ENCODE results near the gene FASLG.

Gene FASLG

GRCh38 chr1:172647110-172647564 is 11.8 kb upstream of the FASLG start:
- no peak for DNase-seq

GRCh38 chr1:172647987-172648386 is 10.9 kb upstream of the FASLG start:
- no peak for DNase-seq

- no peak for DNase-seq
These were observed 8.3 kb upstream of the FASLG start for GRCh38 chr1:172650474-172651193.

- DNase-seq = no peak
These were observed 5.7 kb upstream of the FASLG start for GRCh38 chr1:172653015-172653709.

GRCh38 chr1:172654535-172654934 is 4.4 kb upstream of the FASLG start:
- no peak for DNase-seq

GRCh38 chr1:172656576-172656975 is 2.3 kb upstream of the FASLG start:
- no peak for DNase-seq

- DNase-seq = no peak
These were observed 1.3 kb upstream of the FASLG start for GRCh38 chr1:172657586-172657985.

GRCh38 chr1:172661107-172661506 is 2.2 kb downstream of the FASLG start:
- no peak for DNase-seq

GRCh38 chr1:172662464-172663109 is 3.7 kb downstream of the FASLG start:
- DNase-seq = no peak

- no peak for DNase-seq
These were observed 4.8 kb downstream of the FASLG start for GRCh38 chr1:172663732-172664131.

GRCh38 chr1:172668097-172668496 is 9.2 kb downstream of the FASLG start:
- DNase-seq = no peak

- DNase-seq = no peak
These were observed 10.1 kb downstream of the FASLG start for GRCh38 chr1:172669011-172669410.

GRCh38 chr1:172670316-172670715 is 11.4 kb downstream of the FASLG start:
- DNase-seq = no peak

- no peak for DNase-seq
These were observed 11.9 kb downstream of the FASLG start for GRCh38 chr1:172670791-172671190.

- DNase-seq = no peak
These were observed 12.7 kb downstream of the FASLG start for GRCh38 chr1:172671591-172671990.

- no peak for DNase-seq
These were observed 13.8 kb downstream of the FASLG start for GRCh38 chr1:172672720-172673119.

- no peak for DNase-seq
These were observed 14.9 kb downstream of the FASLG start for GRCh38 chr1:172673761-172674160.

- no peak for DNase-seq
These were observed 16.1 kb downstream of the FASLG start for GRCh38 chr1:172674831-172675613.

GRCh38 chr1:172679000-172679772 is 20.3 kb downstream of the FASLG start:
- DNase-seq = no peak

GRCh38 chr1:172680244-172680643 is 21.3 kb downstream of the FASLG start:
- no peak for DNase-seq

GRCh38 chr1:172680733-172681275 is 21.9 kb downstream of the FASLG start:
- DNase-seq = no peak

GRCh38 chr1:172682812-172683211 is 23.9 kb downstream of the FASLG start:
- no peak for DNase-seq
